GM12872 (cell line): ENCODE data around the gene CBARP.

Source experiments
- CTCF ChIP-seq: IDR thresholded peaks from 3 replicates; pipeline ENCODE4 v1.5.1; 2011; ENCODE audit warnings: low read depth, mild to moderate bottlenecking, low read length, moderate library complexity; ENCODE audit not compliant: insufficient read depth

The CBARP gene

GRCh38 chr19:1259876-1260748 lies 22.3 kb upstream of the CBARP start:
- TF ChIP-seq CTCF: no peak

GRCh38 chr19:1259206-1259875 lies 21.5 kb upstream of the CBARP start:
- TF ChIP-seq CTCF: no peak

GRCh38 chr19:1258707-1259205 lies 21.0 kb upstream of the CBARP start:
- TF ChIP-seq CTCF: no peak

- no peak for TF ChIP-seq CTCF
Observed at GRCh38 chr19:1258163-1258492, 20.3 kb upstream of the CBARP start.

- no peak for TF ChIP-seq CTCF
Observed at GRCh38 chr19:1257475-1258162, 19.8 kb upstream of the CBARP start.

- no peak for TF ChIP-seq CTCF
Observed at GRCh38 chr19:1256646-1257474, 19.1 kb upstream of the CBARP start.
